ENCODE measurements around the gene WEE1.
"Not testable (repeated sequence)": the region's sequence is repeated elsewhere in the genome, so short reads cannot be mapped to it uniquely, and the experiment has no call there.

The WEE1 gene

GRCh38 chr11:9600644-9601036 is 27.2 kb downstream of the WEE1 start:
- no peak for DNase-seq

GRCh38 chr11:9601037-9601875 is 27.8 kb downstream of the WEE1 start:
- DNase-seq = peak; percentile 63

GRCh38 chr11:9601876-9602199 is 28.4 kb downstream of the WEE1 start:
- DNase-seq = peak; percentile 9

GRCh38 chr11:9603214-9603613 is 29.7 kb downstream of the WEE1 start:
- DNase-seq = not testable (repeated sequence)

- DNase-seq = no peak
Observed at GRCh38 chr11:9604134-9604533, 30.7 kb downstream of the WEE1 start.

GRCh38 chr11:9605742-9606141 is 32.3 kb downstream of the WEE1 start:
- no peak for DNase-seq

GRCh38 chr11:9606809-9607510 is 33.5 kb downstream of the WEE1 start:
- no peak for DNase-seq

GRCh38 chr11:9607511-9607899 is 34.0 kb downstream of the WEE1 start:
- DNase-seq = no peak

- DNase-seq = no peak
Observed at GRCh38 chr11:9609002-9609759, 35.7 kb downstream of the WEE1 start.

GRCh38 chr11:9609841-9610240 is 36.4 kb downstream of the WEE1 start:
- DNase-seq = no peak

GRCh38 chr11:9613118-9613829 is 39.8 kb downstream of the WEE1 start:
- DNase-seq = peak; percentile 84

GRCh38 chr11:9613830-9614762 is 40.6 kb downstream of the WEE1 start:
- DNase-seq = peak; percentile 91

- peak; percentile 68 for DNase-seq
Observed at GRCh38 chr11:9615031-9615451, 41.6 kb downstream of the WEE1 start.

GRCh38 chr11:9616042-9616675 is 42.7 kb downstream of the WEE1 start:
- no peak for DNase-seq

- no peak for DNase-seq
Observed at GRCh38 chr11:9616858-9617257, 43.4 kb downstream of the WEE1 start.

GRCh38 chr11:9617940-9618339 is 44.5 kb downstream of the WEE1 start:
- no peak for DNase-seq

- DNase-seq = no peak
Observed at GRCh38 chr11:9619004-9619403, 45.5 kb downstream of the WEE1 start.

- no peak for DNase-seq
Observed at GRCh38 chr11:9619971-9620370, 46.5 kb downstream of the WEE1 start.

GRCh38 chr11:9622353-9622752 is 48.9 kb downstream of the WEE1 start:
- DNase-seq = not testable (repeated sequence)

- DNase-seq = not testable (repeated sequence)
Observed at GRCh38 chr11:9623053-9623452, 49.6 kb downstream of the WEE1 start.

- no peak for DNase-seq
Observed at GRCh38 chr11:9624448-9624847, 51.0 kb downstream of the WEE1 start.
